ENCODE results near the gene SORT1. TPM values are rescaled to one million over a fixed set of nuclear protein-coding genes. Genes with fewer than 3 reads are reported as not detected.

The SORT1 gene
- total and polyA plus RNA-seq, 2 of the 8 experiments (the other 6 are each of a cell fraction or from before 2014, with no cell fraction given): 18.7 to 69.6 TPM

DNA sequence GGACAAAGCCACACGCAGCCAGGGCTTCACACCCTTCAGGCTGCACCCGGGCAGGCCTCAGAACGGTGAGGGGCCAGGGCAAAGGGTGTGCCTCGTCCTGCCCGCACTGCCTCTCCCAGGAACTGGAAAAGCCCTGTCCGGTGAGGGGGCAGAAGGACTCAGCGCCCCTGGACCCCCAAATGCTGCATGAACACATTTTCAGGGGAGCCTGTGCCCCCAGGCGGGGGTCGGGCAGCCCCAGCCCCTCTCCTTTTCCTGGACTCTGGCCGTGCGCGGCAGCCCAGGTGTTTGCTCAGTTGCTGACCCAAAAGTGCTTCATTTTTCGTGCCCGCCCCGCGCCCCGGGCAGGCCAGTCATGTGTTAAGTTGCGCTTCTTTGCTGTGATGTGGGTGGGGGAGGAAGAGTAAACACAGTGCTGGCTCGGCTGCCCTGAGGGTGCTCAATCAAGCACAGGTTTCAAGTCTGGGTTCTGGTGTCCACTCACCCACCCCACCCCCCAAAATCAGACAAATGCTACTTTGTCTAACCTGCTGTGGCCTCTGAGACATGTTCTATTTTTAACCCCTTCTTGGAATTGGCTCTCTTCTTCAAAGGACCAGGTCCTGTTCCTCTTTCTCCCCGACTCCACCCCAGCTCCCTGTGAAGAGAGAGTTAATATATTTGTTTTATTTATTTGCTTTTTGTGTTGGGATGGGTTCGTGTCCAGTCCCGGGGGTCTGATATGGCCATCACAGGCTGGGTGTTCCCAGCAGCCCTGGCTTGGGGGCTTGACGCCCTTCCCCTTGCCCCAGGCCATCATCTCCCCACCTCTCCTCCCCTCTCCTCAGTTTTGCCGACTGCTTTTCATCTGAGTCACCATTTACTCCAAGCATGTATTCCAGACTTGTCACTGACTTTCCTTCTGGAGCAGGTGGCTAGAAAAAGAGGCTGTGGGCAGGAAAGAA, 122.9 kb downstream of the SORT1 start:
- DNase-seq (ENCODE audit: low read depth in 1 of 2, low spot score in 2 of 2) (no peak), FAIRE-seq (no peak)
- H4K8ac ChIP-seq (ENCODE audit: extremely low read depth, insufficient read depth, low read length): 0 out of 2 replicates have a peak overlapping the region, but pooled peaks have one; percentile 5
- peaks cover 0 to 10% (median 3%) of the 10 kb centered on the region in 4 experiments; a peak in 5 of 7 replicates for H3K4me1 ChIP-seq (replicated peaks in 1 of 4; ENCODE audit: control insufficient read depth in 3 of 4, insufficient read depth in 4 of 4, low read length in 3 of 4)
- no peak overlapping the region for H4K5ac ChIP-seq (ENCODE audit: insufficient read length, low read depth, low read length)
- no peaks in the 10 kb centered on the region for H3K23me2 ChIP-seq (ENCODE audit: low read depth, low read length)
- no peak overlapping the region for H4K91ac ChIP-seq (replicated peaks; ENCODE audit: insufficient read length, low read length)
- WGBS, 2 experiments (ENCODE audit: extremely low coverage in 1 of 2, insufficient coverage in 1 of 2, insufficient read length in 1 of 2, insufficient replicate concordance in 2 of 2, low coverage in 1 of 2, low lambda C conversion rate in 2 of 2, missing lambda C conversion rate in 1 of 2): 90% methylated on average over 23 of the region's 24 CpGs; no CpG with 5 or more reads in 1 of the 2 experiments
- H3K79me1 ChIP-seq (ENCODE audit: low read depth, low read length): no peaks in the 10 kb centered on the region
- no peak overlapping the region for H2AK5ac ChIP-seq (ENCODE audit: low read depth, low read length)
- no peaks in the 10 kb centered on the region for H3K27me3 ChIP-seq (replicated peaks in 1 of 4; ENCODE audit: control insufficient read depth in 3 of 4, extremely low read depth in 1 of 4, insufficient read depth in 3 of 4, low read length in 3 of 4)
- H3K23ac ChIP-seq (ENCODE audit: insufficient read length): no peak overlapping the region
- CTCF ChIA-PET (ENCODE audit: partially characterized antibody): interaction anchor here (0.5 to 5.0 kb wide), 3 partner anchors 10 to 369 kb away, joined by 3 to 46 read pairs (median 13); no protein-coding TSS in a partner anchor
- peaks cover 0 to 7% of the 10 kb centered on the region in 2 experiments for H4K20me1 ChIP-seq (replicated peaks in 1 of 2; ENCODE audit: control insufficient read depth in 1 of 2, insufficient read depth in 2 of 2, low read length in 2 of 2)
- H3K4me3 ChIP-seq (ENCODE audit: extremely low read depth in 1 of 4, insufficient read depth in 2 of 4, low read depth in 3 of 4, low read length in 4 of 4): no peak overlapping the region
- H2AFZ ChIP-seq (ENCODE audit: low read length): no peak overlapping the region
- H3K4ac ChIP-seq (replicated peaks; ENCODE audit: insufficient read length, low read depth, low read length): no peak overlapping the region
- H2BK12ac ChIP-seq (ENCODE audit: low read depth, low read length): no peak overlapping the region
- no peak overlapping the region for H3K4me2 ChIP-seq (ENCODE audit: insufficient read depth in 1 of 2, low read depth in 2 of 2, low read length in 2 of 2)
- no peak overlapping the region; the same call in 1 of the 2 replicates for H2BK15ac ChIP-seq (ENCODE audit: low read length)
- peaks cover 8 to 16% (median 11%) of the 10 kb centered on the region in 4 experiments; a peak in 6 of 8 replicates for H3K36me3 ChIP-seq (ENCODE audit: control insufficient read depth in 2 of 4, insufficient read depth in 4 of 4, low read length in 3 of 4)
- no peak overlapping the region for H3K14ac ChIP-seq (ENCODE audit: insufficient read length)
- H3K56ac ChIP-seq (replicated peaks; ENCODE audit: insufficient read length, low read depth, low read length): no peak overlapping the region
- H2BK20ac ChIP-seq (ENCODE audit: low read length): no peak overlapping the region
- no peak overlapping the region for H2BK120ac ChIP-seq (replicated peaks; ENCODE audit: low read depth, low read length)
- H3K9me3 ChIP-seq (ENCODE audit: insufficient read depth in 2 of 2, low read depth in 1 of 2, low read length in 1 of 2): no peaks in the 10 kb centered on the region
- no peak overlapping the region for H3K18ac ChIP-seq (ENCODE audit: extremely low read depth, low read length)
- no peak overlapping the region for H3K27ac ChIP-seq (ENCODE audit: low read depth, low read length)
- H3K9ac ChIP-seq (replicated peaks in 1 of 4; ENCODE audit: extremely low read depth in 1 of 4, low read depth in 3 of 4, low read length in 3 of 4): no peak overlapping the region
- POLR2A ChIA-PET (ENCODE audit: partially characterized antibody): no interaction called here
- no peak overlapping the region for H2BK5ac ChIP-seq (ENCODE audit: low read depth, low read length)
- H3K79me2 ChIP-seq (ENCODE audit: control insufficient read depth in 1 of 2, insufficient read depth in 2 of 2, low read length in 2 of 2): no peaks in the 10 kb centered on the region
- TF ChIP-seq CBX8 (IDR thresholded peaks at IDR 0.05; ENCODE audit: borderline replicate concordance, low read depth, low read length) (no peak), ASH2L (IDR thresholded peaks at IDR 0.05; ENCODE audit: low read length) (no peak), CTBP2 (IDR thresholded peaks at IDR 0.05; ENCODE audit: borderline replicate concordance, insufficient read depth, insufficient read length, low read length) (no peak), HDAC6 (IDR thresholded peaks at IDR 0.05; ENCODE audit: low read depth, low read length) (no peak), RNF2 (IDR thresholded peaks at IDR 0.05; ENCODE audit: borderline replicate concordance, low read depth, low read length, missing control alignments, poor library complexity, severe bottlenecking) (no peak), BRCA1 (IDR thresholded peaks at IDR 0.05; ENCODE audit: low read depth, low read length) (no peak), RFX5 (IDR thresholded peaks at IDR 0.05; ENCODE audit: borderline replicate concordance, low read depth, low read length) (no peak), MAFK (IDR thresholded peaks at IDR 0.05; ENCODE audit: low read depth, low read length) (no peak), CHD2 (IDR thresholded peaks at IDR 0.05; ENCODE audit: low read length) (no peak), SIRT6 (IDR thresholded peaks at IDR 0.05; ENCODE audit: low read length) (no peak), GTF2F1 (IDR thresholded peaks at IDR 0.05; ENCODE audit: borderline replicate concordance, low read depth, low read length) (no peak), SP1 (IDR thresholded peaks at IDR 0.05; ENCODE audit: low read depth, low read length) (no peak)
